Measurements from ENCODE around the gene FBXW11.

Gene FBXW11

GRCh38 chr5:171855798-171856763 lies 150.4 kb downstream of the FBXW11 start:
- no peak for DNase-seq

GRCh38 chr5:171855265-171855664 lies 151.2 kb downstream of the FBXW11 start:
- intact Hi-C loops (cut with DNase I) = no loop called here
- DNase-seq = no peak

More at GRCh38 chr5:171855798-171856763, 150.4 kb downstream of the FBXW11 start:
- intact Hi-C loops (cut with DNase I) = no loop called here

- peak in 1 of 42 donors; percentile 22 for DNase-seq
- intact Hi-C loops (cut with DNase I) = no loop called here
Measured at GRCh38 chr5:171852255-171852681, 154.2 kb downstream of the FBXW11 start.

DNA sequence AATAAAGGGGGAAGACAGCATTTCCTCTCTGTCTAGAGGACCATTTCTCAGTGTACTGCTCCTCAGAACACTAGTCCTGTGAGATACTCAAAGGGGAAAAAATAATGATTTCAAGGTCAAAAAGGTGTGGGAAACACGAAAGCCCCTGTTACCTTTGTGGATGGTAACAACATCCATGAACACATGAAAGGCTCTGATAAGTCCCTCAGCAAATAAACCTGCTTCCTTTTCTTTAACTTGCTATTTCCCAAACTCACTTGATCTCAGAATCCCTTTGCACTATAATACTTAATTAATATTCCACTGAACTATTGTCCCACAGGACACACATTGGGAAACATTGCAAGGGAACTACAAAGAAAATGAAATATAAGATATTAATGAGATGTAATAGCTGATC lies 155.2 kb downstream of the FBXW11 start:
- intact Hi-C loops (cut with DNase I) = no loop called here

DNA sequence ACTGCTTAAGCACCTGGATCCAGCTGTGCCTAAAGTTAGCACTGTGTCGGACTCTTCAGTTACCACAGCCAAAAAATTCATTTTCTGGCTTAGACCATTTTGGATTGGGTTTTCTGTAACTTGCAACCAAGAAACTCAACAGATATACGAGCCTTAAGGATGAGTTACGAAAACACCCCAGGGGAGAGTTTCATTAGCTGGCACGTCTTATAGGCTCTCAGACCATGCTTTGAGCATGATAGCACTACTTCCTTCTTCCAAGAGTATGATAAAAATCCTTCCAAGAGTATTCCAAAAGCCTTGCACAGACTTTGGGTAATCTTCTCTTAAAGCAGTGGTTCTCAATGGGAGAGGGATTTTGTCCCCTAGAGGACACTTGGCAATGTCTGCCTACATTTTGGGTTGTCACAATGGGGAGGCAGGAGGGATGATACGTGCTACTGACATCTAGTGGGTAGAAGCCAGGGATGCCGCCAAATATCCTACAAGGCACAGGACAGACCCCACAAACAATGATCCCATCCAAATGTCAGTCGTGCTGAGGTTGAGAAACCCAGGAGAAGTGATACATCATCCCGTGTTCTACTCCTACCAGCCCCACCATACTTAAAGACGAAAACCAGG lies 156.0 kb downstream of the FBXW11 start:
- DNase-seq = no peak
- intact Hi-C loops (cut with DNase I) = no loop called here

More for the DNA sequence above, 155.2 kb downstream of the FBXW11 start:
- DNase-seq = no peak

- no peak for DNase-seq
- intact Hi-C loops (cut with DNase I) = no loop called here
Measured at GRCh38 chr5:171849585-171850323, 156.7 kb downstream of the FBXW11 start.

DNA sequence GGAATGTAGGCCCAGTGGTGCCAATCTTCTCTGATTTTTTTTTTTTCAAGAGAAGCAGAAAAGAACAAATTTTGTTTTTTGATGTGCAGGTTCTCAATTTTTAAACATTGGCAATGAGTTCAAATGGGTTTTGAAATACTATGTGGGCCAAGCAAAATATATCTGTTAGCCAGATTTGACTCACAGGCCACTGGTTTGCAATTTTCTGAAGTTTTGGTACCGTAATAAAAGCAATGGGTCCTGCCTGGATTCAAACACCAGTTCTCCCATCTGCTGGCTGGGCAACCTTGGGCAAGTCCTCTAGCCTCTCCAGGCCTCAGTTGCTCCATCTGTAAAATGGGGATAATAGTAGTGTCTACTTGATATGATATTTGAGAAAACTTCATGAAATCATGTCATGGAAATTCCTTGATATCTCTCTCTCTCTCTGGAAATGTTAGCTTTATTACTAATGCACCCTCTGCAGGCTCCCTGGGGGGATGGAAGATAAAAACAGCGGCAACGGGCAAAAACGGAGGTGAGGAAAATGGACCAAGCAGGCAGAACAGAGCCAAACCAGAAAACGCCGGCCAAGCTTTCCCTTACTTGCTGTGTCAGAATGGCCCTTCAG lies 157.4 kb downstream of the FBXW11 start:
- intact Hi-C loops (cut with DNase I) = no loop called here
- peak in 1 of 42 donors; percentile 30 for DNase-seq

GRCh38 chr5:171848486-171848885 lies 158.0 kb downstream of the FBXW11 start:
- intact Hi-C loops (cut with DNase I) = no loop called here
- no peak for DNase-seq

GRCh38 chr5:171848006-171848405 lies 158.4 kb downstream of the FBXW11 start:
- no peak for DNase-seq
- intact Hi-C loops (cut with DNase I) = no loop called here

GRCh38 chr5:171847026-171847425 lies 159.4 kb downstream of the FBXW11 start:
- intact Hi-C loops (cut with DNase I) = no loop called here
- DNase-seq = no peak

DNA sequence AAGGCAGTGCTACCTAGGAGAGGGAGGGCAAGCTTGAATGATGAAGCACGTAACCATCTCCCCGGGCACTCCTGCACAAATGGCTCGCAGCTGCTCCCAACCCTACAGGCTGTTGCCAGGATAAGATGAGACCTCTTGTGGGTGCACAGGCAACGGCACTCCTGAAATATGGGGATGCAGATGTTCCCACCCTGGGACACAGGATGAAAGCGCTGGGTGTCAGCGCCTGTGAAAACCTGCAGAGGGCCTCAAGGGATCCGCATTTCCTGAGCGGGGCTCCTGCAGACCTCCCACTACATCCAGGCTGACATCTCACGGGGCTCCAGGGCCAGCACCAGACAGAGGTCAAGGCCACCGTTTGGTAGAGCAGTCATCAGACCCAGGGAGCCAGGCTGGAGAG lies 160.1 kb downstream of the FBXW11 start:
- intact Hi-C loops (cut with DNase I) = no loop called here

DNA sequence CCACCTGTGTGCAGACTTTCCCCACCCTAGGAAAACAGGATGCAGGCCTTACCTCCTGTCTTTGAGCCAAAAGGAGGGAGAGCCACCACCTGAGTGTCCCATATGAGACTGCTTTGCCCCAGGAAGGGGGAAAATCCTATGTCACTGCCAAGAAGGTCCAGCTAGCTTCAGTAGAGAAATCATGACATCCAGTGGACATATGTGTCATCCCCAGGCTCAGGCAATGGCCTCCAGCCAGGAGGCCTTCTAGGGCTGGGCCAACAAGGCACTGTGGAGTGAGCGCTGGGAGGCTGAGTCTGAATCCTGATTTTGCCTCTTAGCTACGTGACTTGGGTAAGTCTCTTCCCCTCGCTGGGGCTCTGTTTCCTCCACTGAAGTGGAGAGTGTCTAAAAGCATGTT lies 160.6 kb downstream of the FBXW11 start:
- no peak for DNase-seq
- intact Hi-C loops (cut with DNase I) = no loop called here

More for the DNA sequence above, 160.1 kb downstream of the FBXW11 start:
- no peak for DNase-seq

- DNase-seq = no peak
- intact Hi-C loops (cut with DNase I) = no loop called here
Measured at GRCh38 chr5:171845040-171845630, 161.3 kb downstream of the FBXW11 start.

DNA sequence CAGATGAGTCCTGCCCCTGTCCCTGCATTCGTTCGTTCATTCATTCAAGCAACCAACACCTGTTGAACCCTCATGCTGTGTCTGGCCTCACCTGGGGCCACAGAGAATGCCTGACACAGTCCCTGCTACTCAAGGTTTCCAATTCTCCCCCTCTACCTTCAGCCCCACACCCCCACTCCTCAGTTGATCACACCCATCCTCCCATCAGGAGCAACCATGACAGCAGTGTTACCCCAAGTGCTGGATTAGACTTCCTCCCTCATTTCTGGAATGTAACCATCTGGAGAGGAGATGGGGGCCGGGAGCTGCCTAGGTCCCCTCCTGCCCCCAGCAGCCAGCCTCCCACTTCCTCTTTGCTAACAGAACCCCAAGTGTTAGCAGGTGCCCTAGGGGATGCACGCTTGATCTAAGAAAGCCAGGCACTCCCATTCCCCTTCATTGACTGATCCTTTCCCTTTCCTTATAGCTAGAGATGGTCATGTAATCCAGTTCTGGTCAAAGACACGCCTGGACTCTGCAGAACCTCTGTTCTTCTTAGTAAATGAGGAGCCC lies 163.6 kb downstream of the FBXW11 start:
- intact Hi-C loops (cut with DNase I) = no loop called here
- no peak for DNase-seq

DNA sequence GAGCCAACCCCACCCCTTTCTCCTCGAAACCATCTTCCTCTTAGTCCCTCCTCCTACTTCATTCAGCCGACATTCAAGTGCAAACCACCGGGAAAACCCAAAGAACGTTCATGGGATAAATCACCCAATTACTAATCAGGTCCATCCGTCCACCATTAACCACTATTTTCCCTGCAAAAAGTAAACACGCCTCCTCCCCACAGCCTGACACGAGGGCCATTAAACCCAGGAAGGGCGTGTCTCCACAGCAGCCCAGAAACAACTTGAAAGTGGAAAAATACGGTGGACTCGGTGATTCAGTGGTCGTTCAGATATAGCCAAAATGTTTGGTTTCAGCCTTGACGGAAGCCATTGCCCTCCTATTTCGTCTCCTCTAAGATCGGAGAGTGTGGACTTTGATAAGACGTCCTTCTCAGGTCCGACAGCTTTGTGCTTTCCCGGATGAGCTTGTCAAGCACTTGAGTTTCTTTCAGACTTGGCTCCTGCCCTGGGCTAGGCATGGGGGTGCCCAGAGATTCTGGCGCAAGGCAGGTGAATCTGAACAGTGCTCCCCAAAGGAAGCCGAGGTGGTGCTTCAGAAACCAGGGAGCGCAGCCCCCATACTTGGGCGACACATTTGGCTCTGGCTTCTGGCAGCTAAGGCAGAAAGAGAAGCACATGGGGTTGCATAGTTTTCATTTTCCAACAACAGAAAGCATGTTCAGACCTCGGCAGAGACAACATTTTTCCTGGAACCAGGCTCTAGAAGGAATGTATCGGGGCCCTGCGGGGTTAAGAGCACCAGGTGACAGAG lies 164.3 kb downstream of the FBXW11 start:
- no peak for DNase-seq
- intact Hi-C loops (cut with DNase I) = no loop called here

- intact Hi-C loops (cut with DNase I) = no loop called here
- DNase-seq = no peak
Measured at GRCh38 chr5:171840711-171841522, 165.5 kb downstream of the FBXW11 start.

GRCh38 chr5:171840066-171840465 lies 166.4 kb downstream of the FBXW11 start:
- intact Hi-C loops (cut with DNase I) = no loop called here
- DNase-seq = no peak

All from head of caudate nucleus (tissue), 42 donors.